Ovary (tissue), 9 donors: Measurements from ENCODE around the gene EEFSEC. TPM values are rescaled to one million over a fixed set of nuclear protein-coding genes. Genes with fewer than 3 reads are reported as not detected.

ENCODE experiments used
- DNase-seq, 5 donors: peaks; one replicate each; pipeline ENCODE4 v3.0.0-alpha.2; 2019 to 2020
- H3K27ac ChIP-seq, 2 donors: fragments of 200-600 bp; one replicate each; pipeline versions ENCODE4 v1.5.1 to v1.8.0; 2019 to 2022
- H3K27me3 ChIP-seq: fragments of 200-600 bp; one replicate; pipeline ENCODE4 v1.8.0; 2022
- H3K36me3 ChIP-seq: fragments of 200-600 bp; sonication (generic); one replicate; pipeline ENCODE4 v1.5.1; 2019
- H3K4me1 ChIP-seq: one replicate; pipeline ENCODE4 v1.8.1; 2013; ENCODE audit warnings: mild to moderate bottlenecking, moderate library complexity; ENCODE audit not compliant: insufficient read depth
- H3K4me3 ChIP-seq: fragments of 200-600 bp; sonication (generic); one replicate; pipeline ENCODE4 v1.5.1; 2017
- H3K9me3 ChIP-seq, 2 donors: fragments of 200-600 bp in 1 of 2; sonication (generic) in 1 of 2; one replicate each; pipeline versions ENCODE4 v1.5.1 to v1.8.1; 2013 to 2019; ENCODE audit warnings: mild to moderate bottlenecking in 1 of 2, moderate library complexity in 1 of 2
- EP300 ChIP-seq: sonication (generic); formaldehyde crosslinking; IDR thresholded peaks from one replicate; pipeline ENCODE4 v1.6.1; 2017; ENCODE audit warnings: antibody characterized with exemption
- POLR2A ChIP-seq: fragments of 450-650 bp; IDR thresholded peaks from one replicate; pipeline ENCODE4 v1.6.1; 2017; ENCODE audit warnings: antibody characterized with exemption, mild to moderate bottlenecking, moderate library complexity
- WGBS, 3 donors: extraction: QIAGEN DNeasy Blood & Tissue Kit in 1 of 3; methylation state at CpG; one replicate each; pipeline versions ENCODE4 v1.1.5 to v1.1.7; 2013 to 2017; 5-methylcytosine and 5-hydroxymethylcytosine counted together
- intact Hi-C, 4 donors: fragments of 100-400 bp; cut with DNase I; formaldehyde crosslinking; loops; one replicate each; pipeline versions ENCODE4 v1.11.0 to v1.15.1; 2022 to 2023
- polyA plus RNA-seq, 2 donors: library from polyadenylated mRNA; stranded (reverse); fragments of 200-250 nt in 1 of 2; fragments of 350-450 nt in 1 of 2; fragmentation: Illumina TruSeq in 1 of 2; extraction: RNeasy Lipid Tissue Mini Kit (QIAGEN cat#74804) in 1 of 2; gene quantifications; one replicate each; pipeline ENCODE4 v1.2.3, GENCODE V29; 2013 to 2014
- total RNA-seq, 7 donors: library from RNA; depleted of rRNA in 2 of 7; stranded (reverse); fragments of >200 nt in 2 of 7; fragmentation: NEBNext Ultra II Directional in 3 of 7; extraction: Animal tissue kit (Norgen Biotek cat#: 25700) in 3 of 7; gene quantifications; one replicate each; pipeline versions ENCODE4 v1.1.0 to v1.2.4, GENCODE V29; 2016 to 2023
- TF ChIP-seq, protein P1 (sequence below), 3 donors: fragments of 450-650 bp in 2 of 3; fragments of 200-600 bp in 1 of 3; IDR thresholded peaks; one replicate each; pipeline versions ENCODE4 v1.5.1 to v1.8.0; 2016 to 2022; ENCODE audit warnings: antibody characterized with exemption in 3 of 3, mild to moderate bottlenecking in 1 of 3
- donor health status: DM: no; HTN: no; CAD: no; lungs with moderate emphysema.
- donor health status: DM: no; HTN: no; CAD: no.
- donor health status: Bipolar disorder and iron deficiency.
- donor health status: DM: yes; HTN: yes; CAD: no.
- donor health status: DM: no; HTN: no; CAD: no.
- donor health status: DM: yes; HTN: yes; CAD: no.

Gene EEFSEC
- total and polyA plus RNA-seq, 9 donors: 6.8 to 21.0 (median 15.4) TPM

DNA sequence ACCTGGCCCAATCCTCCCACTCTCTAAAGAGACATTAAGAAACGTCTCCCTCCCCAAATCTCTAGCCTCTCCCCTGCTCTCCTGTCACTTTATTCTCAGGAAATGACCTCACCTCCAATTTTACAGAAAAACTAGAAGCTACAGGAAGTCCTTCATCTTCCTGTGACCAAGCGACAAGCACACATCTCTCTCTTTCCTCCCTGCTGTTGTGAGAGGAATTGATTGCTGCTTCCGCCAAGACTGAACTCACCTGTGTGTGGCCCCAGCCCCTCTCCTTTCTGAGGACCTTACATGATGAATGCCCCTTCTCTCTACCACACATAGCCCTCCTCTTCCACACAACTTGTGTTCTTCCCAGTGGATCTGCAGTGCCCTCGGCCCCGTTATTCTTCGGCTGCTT, 295.2 kb downstream of the EEFSEC start:
- H3K4me3 ChIP-seq: no peak overlapping the region
- H3K36me3 ChIP-seq: no peaks in the 10 kb centered on the region
- intact Hi-C loops: loop anchor here in 1 of 4 donors (5.0 kb wide), 1 partner anchor 139 kb away; no protein-coding TSS in a partner anchor
- no peak for DNase-seq
- H3K4me1 ChIP-seq: no peaks in the 10 kb centered on the region
- H3K27me3 ChIP-seq: no peaks in the 10 kb centered on the region
- TF ChIP-seq, protein P1, sequence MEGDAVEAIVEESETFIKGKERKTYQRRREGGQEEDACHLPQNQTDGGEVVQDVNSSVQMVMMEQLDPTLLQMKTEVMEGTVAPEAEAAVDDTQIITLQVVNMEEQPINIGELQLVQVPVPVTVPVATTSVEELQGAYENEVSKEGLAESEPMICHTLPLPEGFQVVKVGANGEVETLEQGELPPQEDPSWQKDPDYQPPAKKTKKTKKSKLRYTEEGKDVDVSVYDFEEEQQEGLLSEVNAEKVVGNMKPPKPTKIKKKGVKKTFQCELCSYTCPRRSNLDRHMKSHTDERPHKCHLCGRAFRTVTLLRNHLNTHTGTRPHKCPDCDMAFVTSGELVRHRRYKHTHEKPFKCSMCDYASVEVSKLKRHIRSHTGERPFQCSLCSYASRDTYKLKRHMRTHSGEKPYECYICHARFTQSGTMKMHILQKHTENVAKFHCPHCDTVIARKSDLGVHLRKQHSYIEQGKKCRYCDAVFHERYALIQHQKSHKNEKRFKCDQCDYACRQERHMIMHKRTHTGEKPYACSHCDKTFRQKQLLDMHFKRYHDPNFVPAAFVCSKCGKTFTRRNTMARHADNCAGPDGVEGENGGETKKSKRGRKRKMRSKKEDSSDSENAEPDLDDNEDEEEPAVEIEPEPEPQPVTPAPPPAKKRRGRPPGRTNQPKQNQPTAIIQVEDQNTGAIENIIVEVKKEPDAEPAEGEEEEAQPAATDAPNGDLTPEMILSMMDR (IDR thresholded peaks at IDR 0.05): no peak
- no peak for TF ChIP-seq POLR2A
- TF ChIP-seq EP300: no peak
- no peak overlapping the region for H3K27ac ChIP-seq
- H3K9me3 ChIP-seq: no peaks in the 10 kb centered on the region
- 65 to 73% (median 66%) methylated on average over 6 of the region's 6 CpGs for WGBS, 3 donors

DNA sequence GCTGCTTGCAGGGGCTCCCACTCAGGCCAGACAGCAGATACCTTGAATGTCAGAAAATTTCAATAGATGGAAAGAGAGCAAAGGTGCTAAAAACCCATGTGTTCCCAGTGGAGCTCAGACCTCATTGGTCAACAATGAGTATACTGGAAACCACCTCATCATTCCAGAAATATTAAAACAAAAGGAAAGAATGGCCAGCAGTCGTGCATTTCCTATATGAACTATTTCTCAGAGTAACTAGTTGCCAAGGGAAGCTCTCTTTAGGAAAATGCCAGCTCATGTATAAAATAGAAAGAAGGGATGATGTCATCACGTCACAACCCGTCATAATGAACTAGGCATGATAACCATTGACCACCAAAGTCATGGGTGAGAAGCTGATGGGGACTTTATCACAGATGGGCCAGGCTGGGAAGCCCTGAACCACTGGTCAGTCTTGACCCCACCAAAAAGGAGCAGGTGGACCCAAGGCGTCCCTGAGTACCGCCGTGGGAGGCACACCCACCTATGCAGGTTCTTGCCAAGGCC, 295.9 kb downstream of the EEFSEC start:
- H3K4me1 ChIP-seq: no peaks in the 10 kb centered on the region
- WGBS, 3 donors: 74 to 80% (median 79%) methylated on average over 6 of the region's 6 CpGs
- intact Hi-C loops: loop anchor here in 1 of 4 donors (5.0 kb wide), 1 partner anchor 138 kb away; no protein-coding TSS in a partner anchor
- H3K4me3 ChIP-seq: no peak overlapping the region
- H3K36me3 ChIP-seq: no peaks in the 10 kb centered on the region
- DNase-seq: no peak
- H3K27me3 ChIP-seq: no peaks in the 10 kb centered on the region
- H3K9me3 ChIP-seq: no peaks in the 10 kb centered on the region
- no peak for TF ChIP-seq EP300
- TF ChIP-seq, protein P1 (IDR thresholded peaks at IDR 0.05): no peak
- TF ChIP-seq POLR2A: no peak
- no peak overlapping the region for H3K27ac ChIP-seq

DNA sequence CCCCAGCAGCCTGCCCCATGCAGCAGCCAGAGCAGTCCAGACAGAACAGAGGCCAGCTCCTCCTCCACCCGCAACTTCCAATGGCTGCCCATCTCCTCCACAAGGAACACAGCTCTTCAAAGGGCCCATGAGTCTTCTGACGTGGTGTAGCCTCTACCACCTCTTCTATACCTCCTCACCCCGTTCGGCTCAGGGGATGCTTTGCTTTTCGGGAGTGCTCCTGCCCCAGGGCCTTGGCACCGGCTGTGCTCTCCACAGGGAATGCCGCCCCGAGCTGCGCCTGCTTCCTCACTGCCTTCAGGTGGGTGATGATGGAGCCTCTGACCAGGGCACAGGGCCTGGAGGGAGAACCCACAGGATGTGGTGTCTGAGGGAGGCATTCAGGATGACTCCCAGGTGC, 298.8 kb downstream of the EEFSEC start:
- no peaks in the 10 kb centered on the region for H3K9me3 ChIP-seq
- no peaks in the 10 kb centered on the region for H3K4me1 ChIP-seq
- no peaks in the 10 kb centered on the region for H3K36me3 ChIP-seq
- TF ChIP-seq, protein P1 (IDR thresholded peaks at IDR 0.05): no peak
- no peak for TF ChIP-seq EP300
- TF ChIP-seq POLR2A: no peak
- no peak for DNase-seq
- H3K27ac ChIP-seq: no peak overlapping the region
- no peaks in the 10 kb centered on the region for H3K27me3 ChIP-seq
- WGBS, 3 donors: 78 to 86% (median 81%) methylated on average over 9 of the region's 9 CpGs
- intact Hi-C loops: no loop called here
- no peak overlapping the region for H3K4me3 ChIP-seq

DNA sequence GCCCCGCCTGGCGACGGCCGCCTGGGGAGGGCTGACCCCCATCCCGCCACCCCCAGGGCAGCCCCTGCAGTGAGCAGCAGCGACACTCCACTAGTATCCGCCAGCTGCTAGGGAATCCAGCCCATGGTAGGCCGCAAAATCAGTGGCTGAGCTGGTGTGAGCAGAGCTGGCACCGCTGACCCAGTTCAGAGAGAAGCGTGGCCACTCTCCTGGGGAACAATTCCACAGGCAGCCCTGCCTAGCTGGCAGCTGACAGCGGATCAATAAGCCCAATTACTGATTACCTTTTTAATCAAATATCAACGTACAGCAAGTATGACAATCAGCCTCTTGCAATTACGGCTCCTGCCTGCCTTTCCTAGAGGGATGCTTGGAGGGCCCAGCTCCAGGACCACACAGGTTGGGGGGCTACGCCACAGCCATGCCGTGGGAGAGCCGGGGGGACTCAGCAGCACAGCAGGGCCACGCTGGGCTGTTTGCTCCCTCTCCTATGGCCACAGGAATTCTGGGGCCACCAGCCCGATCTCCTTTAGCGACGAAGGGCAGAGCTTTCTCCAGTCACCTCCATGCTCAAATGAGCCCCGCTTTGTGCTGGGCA, 299.5 kb downstream of the EEFSEC start:
- H3K4me1 ChIP-seq: no peaks in the 10 kb centered on the region
- H3K4me3 ChIP-seq: no peak overlapping the region
- H3K27ac ChIP-seq: no peak overlapping the region
- H3K9me3 ChIP-seq: no peaks in the 10 kb centered on the region
- TF ChIP-seq EP300 (no peak), POLR2A (no peak)
- TF ChIP-seq, protein P1 (IDR thresholded peaks at IDR 0.05): no peak
- no peak for DNase-seq
- H3K27me3 ChIP-seq: no peaks in the 10 kb centered on the region
- no peaks in the 10 kb centered on the region for H3K36me3 ChIP-seq
- WGBS, 3 donors: 77 to 87% (median 85%) methylated on average over 20 to 21 of the region's 21 CpGs
- intact Hi-C loops: no loop called here
